ENCODE measurements around the gene ART5. TPM values are rescaled to one million over a fixed set of nuclear protein-coding genes. Genes with fewer than 3 reads are reported as not detected.

Gene ART5, protein sequence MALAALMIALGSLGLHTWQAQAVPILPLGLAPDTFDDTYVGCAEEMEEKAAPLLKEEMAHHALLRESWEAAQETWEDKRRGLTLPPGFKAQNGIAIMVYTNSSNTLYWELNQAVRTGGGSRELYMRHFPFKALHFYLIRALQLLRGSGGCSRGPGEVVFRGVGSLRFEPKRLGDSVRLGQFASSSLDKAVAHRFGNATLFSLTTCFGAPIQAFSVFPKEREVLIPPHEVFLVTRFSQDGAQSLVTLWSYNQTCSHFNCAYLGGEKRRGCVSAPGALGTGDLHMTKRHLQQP
- 0.58 TPM in 1 of 2 replicates, not detected in the other for total RNA-seq (2011; cell fraction: chromatin; rRNA removed; ENCODE audit: low replicate concordance)
- total RNA-seq (2011; cell fraction: nucleolus; rRNA removed), result 0.83 and 1.2 TPM in 2 replicates
- 0.51 and 1.5 TPM in 2 replicates for total RNA-seq (2011; cell fraction: nucleoplasm; rRNA removed)
- total RNA-seq (2014; rRNA removed) (0.49 and 0.50 TPM in 2 replicates), total RNA-seq (2014; rRNA removed; fragmentation: Illumina TruSeq; extraction: Trizol) (0.33 TPM in 1 of 2 replicates, not detected in the other), total RNA-seq (2015; rRNA removed; fragmentation: Illumina TruSeq; extraction: Trizol) (0.25 and 0.26 TPM in 2 replicates), total RNA-seq (2021) (0.29 and 0.38 TPM in 2 replicates), polyA plus RNA-seq (2011; rRNA removed) (0.57 and 0.59 TPM in 2 replicates), polyA plus RNA-seq (2014; fragmentation: Illumina TruSeq; extraction: Trizol) (0.13 and 0.17 TPM in 2 replicates), polyA plus RNA-seq (2014; fragmentation: Nextera tagmentation; extraction: Ambion mirVana) (under 1 TPM; 0.08 TPM), polyA plus RNA-seq (2014; rRNA removed) (0.28 and 0.53 TPM in 2 replicates), polyA minus RNA-seq (2011; rRNA and poly(A)+ RNA removed) (not detected in 2 replicates), Bru-seq, nascent RNA (percentile 24 among the genes with signal in this experiment), BruChase-seq, experiment 1, labeled RNA remaining after a 2-hour chase (not detected), BruChase-seq, experiment 2, labeled RNA remaining after a 6-hour chase (percentile 21 among the genes with signal in this experiment)
- polyA plus RNA-seq (2011; cell fraction: cytosol; rRNA removed), result 0.46 and 0.61 TPM in 2 replicates
- polyA plus RNA-seq (2011; cell fraction: nucleus; rRNA removed), result 0.75 and 1.8 TPM in 2 replicates
- polyA plus RNA-seq (2012), result 0.23 and 0.25 TPM in 2 replicates
- not detected in 2 replicates for polyA minus RNA-seq (2011; cell fraction: cytosol; rRNA and poly(A)+ RNA removed)
- not detected in 2 replicates for polyA minus RNA-seq (2011; cell fraction: nucleus; rRNA and poly(A)+ RNA removed)
- long read RNA-seq, experiment 1, result 0 reads
- long read RNA-seq, experiment 2, partial matches to known transcripts, result 0 of 1 reads
- long read RNA-seq, experiment 2, other reads (novel, unspliced or antisense), result 1 of 1 reads
- long read RNA-seq, experiment 3, result 0 reads

DNA sequence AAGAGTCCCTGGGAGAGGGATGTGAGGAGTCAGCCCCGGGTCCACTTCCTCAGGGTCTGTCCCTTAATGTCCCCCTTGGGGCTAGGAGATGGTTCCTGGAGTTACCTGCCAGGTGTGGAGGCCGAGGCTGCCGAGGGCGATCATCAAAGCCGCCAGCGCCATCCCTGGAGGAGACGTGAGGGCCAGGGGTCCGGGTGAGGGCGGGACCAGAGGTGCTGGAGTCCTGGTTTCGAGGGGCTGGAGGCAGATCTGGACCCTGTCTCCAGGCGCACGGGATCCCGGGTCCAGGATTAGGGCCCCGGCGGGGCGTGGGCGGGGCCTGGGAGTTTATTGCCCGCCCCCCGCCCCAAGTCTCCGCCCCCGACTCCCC, at the start of gene ART5:
Gene ART5, minus strand, starts transcription at position 292 of the 370 bp plus-strand sequence. Its CDS starts 130 bp downstream, at position 162.
- CTCF ChIA-PET (ENCODE audit: low intra/inter-chr PET ratio), result no interaction called here
- no peaks in the 10 kb centered on the region for H3K36me3 ChIP-seq (ENCODE audit: control insufficient read depth, insufficient read depth, low read length)
- peak within 1 kb of the TSS; percentile 74 for H2AFZ ChIP-seq (ENCODE audit: low read depth, low read length)
- in situ Hi-C loops (cut with MboI) (no loop called here), intact Hi-C loops (cut with micrococcal nuclease) (no loop called here)
- ATAC-seq, result no peak
- WGBS (ENCODE audit: insufficient coverage, low coverage, missing lambda C conversion rate), result 3% methylated on average over 10 of the region's 21 CpGs
- peak within 1 kb of the TSS; percentile 67 to 87 for H3K9ac ChIP-seq (ENCODE audit: insufficient read depth in 1 of 2, low read depth in 2 of 2, low read length in 2 of 2)
- H3K4me1 ChIP-seq (replicated peaks in 1 of 2; ENCODE audit: control insufficient read depth in 2 of 2, insufficient read depth in 2 of 2, low read length in 2 of 2), result peaks cover 21 to 29% of the 10 kb centered on the region in 2 experiments; a peak in 4 of 5 replicates
- BruUV-seq (replicated peaks), result no TSS peak
- H3K27me3 ChIP-seq (ENCODE audit: control insufficient read depth in 2 of 2, insufficient read depth in 2 of 2, low read length in 2 of 2), result peaks cover 6 to 29% of the 10 kb centered on the region in 2 experiments; a peak in 4 of 5 replicates
- H3K4me3 ChIP-seq, result peak within 1 kb of the TSS; percentile 48
- H3K27ac ChIP-seq (ENCODE audit: extremely low read depth, low read depth, low read length), result peak within 1 kb of the TSS; percentile 74
- no peaks in the 10 kb centered on the region for H3K9me1 ChIP-seq (ENCODE audit: control insufficient read depth, insufficient read depth, low read length)
- no peaks in the 10 kb centered on the region for H3K79me2 ChIP-seq (ENCODE audit: control insufficient read depth, insufficient read depth, low read length)
- H3K4me2 ChIP-seq (ENCODE audit: insufficient read depth, low read length), result peak within 1 kb of the TSS; percentile 80
- POLR2A ChIA-PET, result no interaction called here
- H3K9me3 ChIP-seq (replicated peaks; ENCODE audit: control insufficient read depth, insufficient read depth, low read depth, low read length), result peaks cover 3% of the 10 kb centered on the region; the same call in 1 of the 2 replicates
- DNase-seq (ENCODE audit: extremely low read depth in 1 of 4, low spot score in 3 of 4), result no peak
- FAIRE-seq, result no peak
- no peaks in the 10 kb centered on the region for H4K20me1 ChIP-seq (replicated peaks; ENCODE audit: control insufficient read depth, insufficient read depth, low read length)
- TF ChIP-seq KDM5B (IDR thresholded peaks at IDR 0.05; ENCODE audit: insufficient replicate concordance, low read depth, low read length), result no peak
- TF ChIP-seq FOSL1 (tag; conservative IDR thresholded peaks at IDR 0.05), result no peak
- no peak for TF ChIP-seq GABPB2 (CRISPR knock-in tag; conservative IDR thresholded peaks at IDR 0.05)
- no peak for TF ChIP-seq MTA2 (IDR thresholded peaks at IDR 0.05; ENCODE audit: low read depth)
- TF ChIP-seq, protein P1, sequence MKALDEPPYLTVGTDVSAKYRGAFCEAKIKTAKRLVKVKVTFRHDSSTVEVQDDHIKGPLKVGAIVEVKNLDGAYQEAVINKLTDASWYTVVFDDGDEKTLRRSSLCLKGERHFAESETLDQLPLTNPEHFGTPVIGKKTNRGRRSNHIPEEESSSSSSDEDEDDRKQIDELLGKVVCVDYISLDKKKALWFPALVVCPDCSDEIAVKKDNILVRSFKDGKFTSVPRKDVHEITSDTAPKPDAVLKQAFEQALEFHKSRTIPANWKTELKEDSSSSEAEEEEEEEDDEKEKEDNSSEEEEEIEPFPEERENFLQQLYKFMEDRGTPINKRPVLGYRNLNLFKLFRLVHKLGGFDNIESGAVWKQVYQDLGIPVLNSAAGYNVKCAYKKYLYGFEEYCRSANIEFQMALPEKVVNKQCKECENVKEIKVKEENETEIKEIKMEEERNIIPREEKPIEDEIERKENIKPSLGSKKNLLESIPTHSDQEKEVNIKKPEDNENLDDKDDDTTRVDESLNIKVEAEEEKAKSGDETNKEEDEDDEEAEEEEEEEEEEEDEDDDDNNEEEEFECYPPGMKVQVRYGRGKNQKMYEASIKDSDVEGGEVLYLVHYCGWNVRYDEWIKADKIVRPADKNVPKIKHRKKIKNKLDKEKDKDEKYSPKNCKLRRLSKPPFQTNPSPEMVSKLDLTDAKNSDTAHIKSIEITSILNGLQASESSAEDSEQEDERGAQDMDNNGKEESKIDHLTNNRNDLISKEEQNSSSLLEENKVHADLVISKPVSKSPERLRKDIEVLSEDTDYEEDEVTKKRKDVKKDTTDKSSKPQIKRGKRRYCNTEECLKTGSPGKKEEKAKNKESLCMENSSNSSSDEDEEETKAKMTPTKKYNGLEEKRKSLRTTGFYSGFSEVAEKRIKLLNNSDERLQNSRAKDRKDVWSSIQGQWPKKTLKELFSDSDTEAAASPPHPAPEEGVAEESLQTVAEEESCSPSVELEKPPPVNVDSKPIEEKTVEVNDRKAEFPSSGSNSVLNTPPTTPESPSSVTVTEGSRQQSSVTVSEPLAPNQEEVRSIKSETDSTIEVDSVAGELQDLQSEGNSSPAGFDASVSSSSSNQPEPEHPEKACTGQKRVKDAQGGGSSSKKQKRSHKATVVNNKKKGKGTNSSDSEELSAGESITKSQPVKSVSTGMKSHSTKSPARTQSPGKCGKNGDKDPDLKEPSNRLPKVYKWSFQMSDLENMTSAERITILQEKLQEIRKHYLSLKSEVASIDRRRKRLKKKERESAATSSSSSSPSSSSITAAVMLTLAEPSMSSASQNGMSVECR (CRISPR knock-in tag; IDR thresholded peaks at IDR 0.05), result no peak
- no peak for TF ChIP-seq TAF15 (IDR thresholded peaks at IDR 0.05; ENCODE audit: low read depth, low read length)
- TF ChIP-seq, protein P2, sequence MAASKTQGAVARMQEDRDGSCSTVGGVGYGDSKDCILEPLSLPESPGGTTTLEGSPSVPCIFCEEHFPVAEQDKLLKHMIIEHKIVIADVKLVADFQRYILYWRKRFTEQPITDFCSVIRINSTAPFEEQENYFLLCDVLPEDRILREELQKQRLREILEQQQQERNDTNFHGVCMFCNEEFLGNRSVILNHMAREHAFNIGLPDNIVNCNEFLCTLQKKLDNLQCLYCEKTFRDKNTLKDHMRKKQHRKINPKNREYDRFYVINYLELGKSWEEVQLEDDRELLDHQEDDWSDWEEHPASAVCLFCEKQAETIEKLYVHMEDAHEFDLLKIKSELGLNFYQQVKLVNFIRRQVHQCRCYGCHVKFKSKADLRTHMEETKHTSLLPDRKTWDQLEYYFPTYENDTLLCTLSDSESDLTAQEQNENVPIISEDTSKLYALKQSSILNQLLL (CRISPR knock-in tag; IDR thresholded peaks at IDR 0.05; ENCODE audit: borderline replicate concordance), result no peak
- no peak for TF ChIP-seq RBM15 (IDR thresholded peaks at IDR 0.05; ENCODE audit: insufficient read depth, low read length)
- no peak for TF ChIP-seq ZFP36 (IDR thresholded peaks at IDR 0.05; ENCODE audit: low read depth, low read length, partially characterized antibody)
- TF ChIP-seq POLR2G (IDR thresholded peaks at IDR 0.05; ENCODE audit: low read depth, low read length), result no peak
- no peak for TF ChIP-seq ZNF584 (CRISPR knock-in tag; IDR thresholded peaks at IDR 0.05; ENCODE audit: low read depth)
- no peak for TF ChIP-seq ZBTB8A (IDR thresholded peaks at IDR 0.05; ENCODE audit: partially characterized antibody)
